ENCODE measurements around the gene ASIC4. TPM values are rescaled to one million over a fixed set of nuclear protein-coding genes. Genes with fewer than 3 reads are reported as not detected.

ASIC4 gene
- total RNA-seq, 1 experiment from 2014 or later = 2.1 TPM

- ATAC-seq (peak; percentile 49), DNase-seq (ENCODE audit: low read depth, low spot score) (no peak)
- CTCF ChIA-PET = interaction anchor here (1.1 kb wide), 1 partner anchor 42 kb away, joined by 3 read pairs; a partner anchor contains a TSS
- Histone ChIP-seq H3K27ac (ENCODE audit: low read depth, low read length) (peak overlapping the region; percentile 49), H3K4me2 (ENCODE audit: low read length) (peak overlapping the region; percentile 57), H3K4me1 (ENCODE audit: control insufficient read depth in 1 of 2, insufficient read depth in 2 of 2, low read length in 2 of 2) (peaks cover 24 to 77% of the 10 kb centered on the region in 2 experiments), H3K9me3 (ENCODE audit: control insufficient read depth in 1 of 2, insufficient read depth in 1 of 2, low read depth in 1 of 2, low read length in 2 of 2) (no peaks in the 10 kb centered on the region), H2AFZ (ENCODE audit: low read depth, low read length, poor library complexity, severe bottlenecking) (no peak overlapping the region), H4K20me1 (ENCODE audit: insufficient read depth) (peaks cover 6% of the 10 kb centered on the region; the same call in 1 of the 2 replicates), H3K36me3 (ENCODE audit: control insufficient read depth in 1 of 2, insufficient read depth in 2 of 2, low read length in 2 of 2) (peaks cover 0 to 28% of the 10 kb centered on the region in 2 experiments; a peak in 2 of 4 replicates), H3K9ac (ENCODE audit: low read length) (peak overlapping the region; percentile 24), H3K27me3 (ENCODE audit: insufficient read depth, low read length) (no peaks in the 10 kb centered on the region), H3K4me3 (replicated peaks in 1 of 2; ENCODE audit: low read depth in 1 of 2, low read length in 2 of 2) (no peak overlapping the region), H3K9me2 (ENCODE audit: insufficient read depth) (no peaks in the 10 kb centered on the region), H3K79me2 (ENCODE audit: insufficient read depth, low read length) (peaks cover 45% of the 10 kb centered on the region)
- POLR2A ChIA-PET = no interaction called here
- no TSS peak for BruUV-seq (replicated peaks)
- peak in 1 of 3 experiments; percentile 23; a peak in 2 of 6 replicates for TF ChIP-seq CTCF (IDR thresholded peaks at IDR 0.05 in 2 of 3, conservative IDR thresholded peaks at IDR 0.05 in 1 of 3; ENCODE audit: borderline replicate concordance in 1 of 3, insufficient read depth in 1 of 3, low read depth in 2 of 3, low read length in 2 of 3)
- peak; percentile 39 for TF ChIP-seq POLR2AphosphoS5 (IDR thresholded peaks at IDR 0.05; ENCODE audit: low read depth, low read length)
- TF ChIP-seq ELF1 (IDR thresholded peaks at IDR 0.05; ENCODE audit: borderline replicate concordance, low read depth) = no peak
- no peak for TF ChIP-seq EGR1 (IDR thresholded peaks at IDR 0.05; ENCODE audit: low read depth)
- TF ChIP-seq REST (IDR thresholded peaks at IDR 0.05; ENCODE audit: low read depth) = no peak
- TF ChIP-seq SIN3A (IDR thresholded peaks at IDR 0.05; ENCODE audit: low read depth) = no peak
- no peak for TF ChIP-seq ZFX (IDR thresholded peaks at IDR 0.05)
- intact Hi-C loops (cut with micrococcal nuclease) = loop anchor here (10.0 kb wide), 1 partner anchor 363 kb away; the partner anchor contains the start of genes CNPPD1, RETREG2 and SLC23A3
- RAD21 ChIA-PET (ENCODE audit: low non-redundant PET in 1 of 2, low total read pairs in 2 of 2, uncharacterized antibody in 2 of 2, unreplicated experiment in 2 of 2) = interaction anchor here in 1 of 2 experiments (0.6 kb wide), 1 partner anchor 85 kb away, joined by 3 read pairs; no protein-coding TSS in a partner anchor
These were observed 23.6 kb downstream of the ASIC4 start for GRCh38 chr2:219537657-219538488.
